Transverse colon (tissue), 4 donors: ENCODE results near the gene TBCA. TPM values are rescaled to one million over a fixed set of nuclear protein-coding genes. Genes with fewer than 3 reads are reported as not detected.

Source experiments
- DNase-seq: peaks from one replicate; pipeline ENCODE4 v3.0.0-alpha.2; 2019
- H3K27ac ChIP-seq, 4 donors: fragments of 200-600 bp; sonication (generic); 2 replicates each; pipeline ENCODE4 v1.5.1; 2016 to 2018; ENCODE audit warnings: inconsistent platforms in 4 of 4
- H3K27me3 ChIP-seq: fragments of 200-600 bp; sonication (generic); 2 replicates; pipeline ENCODE4 v1.5.1; 2017; ENCODE audit warnings: inconsistent platforms
- H3K36me3 ChIP-seq, 4 donors: fragments of 200-600 bp; sonication (generic); 2 replicates each; pipeline ENCODE4 v1.5.1; 2017 to 2019; ENCODE audit warnings: inconsistent platforms in 4 of 4
- H3K4me1 ChIP-seq, 4 donors: fragments of 200-600 bp; sonication (generic); 2 replicates each; pipeline ENCODE4 v1.5.1; 2017 to 2020; ENCODE audit warnings: inconsistent platforms in 4 of 4
- H3K4me3 ChIP-seq, 4 donors: fragments of 200-600 bp; sonication (generic); 1 replicate in 1 of 4; 2 replicates in 3 of 4; pipeline versions ENCODE4 v1.5.1 to v1.6.1; 2017 to 2019; ENCODE audit warnings: inconsistent platforms in 4 of 4
- H3K9me3 ChIP-seq, 2 donors: fragments of 200-600 bp; sonication (generic); 2 replicates each; pipeline ENCODE4 v1.5.1; 2017 to 2019; ENCODE audit warnings: inconsistent platforms in 2 of 2
- CTCF ChIP-seq, 5 experiments: fragments of 200-600 bp in 3 of 5; fragments of 450-650 bp in 2 of 5; sonication (generic) in 3 of 5; IDR thresholded peaks; 1 replicate in 2 of 5; 2 replicates in 3 of 5; pipeline ENCODE4 v1.5.1; 2016 to 2017; ENCODE audit warnings: antibody characterized with exemption in 5 of 5, inconsistent platforms in 3 of 5, mild to moderate bottlenecking in 2 of 5, moderate library complexity in 1 of 5
- EP300 ChIP-seq: sonication (generic); formaldehyde crosslinking; IDR thresholded peaks from one replicate; pipeline ENCODE4 v1.6.1; 2017; ENCODE audit warnings: antibody characterized with exemption, low read depth
- POLR2A ChIP-seq: fragments of 450-650 bp; IDR thresholded peaks from one replicate; pipeline ENCODE4 v1.6.1; 2016; ENCODE audit warnings: antibody characterized with exemption, mild to moderate bottlenecking, moderate library complexity
- POLR2AphosphoS5 ChIP-seq, 3 donors: sonication (generic); formaldehyde crosslinking; IDR thresholded peaks; one replicate each; pipeline ENCODE4 v1.6.1; 2016; ENCODE audit warnings: antibody characterized with exemption in 3 of 3
- WGBS, 2 donors: methylation state at CpG; one replicate each; pipeline ENCODE4 v1.1.5; 2018; ENCODE audit warnings: low coverage in 1 of 2; 5-methylcytosine and 5-hydroxymethylcytosine counted together
- in situ Hi-C, 4 donors: fragments of 200-750 bp; cut with MboI; loops; one replicate each; pipeline versions ENCODE4 v1.15.0 to v1.15.1; 2017; ENCODE audit warnings: low sequenced_read_pairs in 3 of 4, low pct_ligation_motif_present in 1 of 4, low pct_unique_long_range_greater_than_20kb in 1 of 4
- intact Hi-C: fragments of 100-400 bp; cut with DNase I; formaldehyde crosslinking; loops from one replicate; pipeline ENCODE4 v1.15.1; 2023; ENCODE audit warnings: low total_unique reads
- total RNA-seq, 4 donors: library from RNA; depleted of rRNA; stranded (reverse); fragments of >200 nt; gene quantifications; one replicate each; pipeline ENCODE4 v1.1.0, GENCODE V29; 2016

TBCA gene
- total RNA-seq, 4 donors from 2014 or later: 16.1 to 125 (median 51.8) TPM

DNA sequence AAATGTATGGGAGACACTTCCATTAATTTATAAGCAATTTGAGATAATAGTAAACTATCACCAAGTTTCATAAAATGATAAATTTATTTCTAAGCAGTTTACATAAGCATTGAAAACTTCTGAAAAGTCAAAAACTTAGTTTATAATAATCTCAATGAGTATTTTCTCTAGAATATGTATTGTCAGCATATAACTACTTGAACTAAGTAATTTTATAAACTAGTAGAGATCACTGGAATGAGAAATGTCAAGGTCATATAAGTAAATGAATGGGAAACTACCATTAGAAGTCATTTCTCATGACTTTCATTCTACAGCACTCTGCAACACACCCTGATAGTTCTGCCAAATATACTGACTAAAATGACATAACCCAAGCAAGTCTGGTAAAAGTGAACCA, 3.4 kb downstream of the TBCA start:
- intact Hi-C loops: no loop called here
- DNase-seq: no peak
- TF ChIP-seq POLR2A: no peak
- TF ChIP-seq CTCF (IDR thresholded peaks at IDR 0.05): no peak
- TF ChIP-seq EP300: no peak
- TF ChIP-seq POLR2AphosphoS5 (IDR thresholded peaks at IDR 0.05): no peak
- Histone ChIP-seq H3K9me3 (no peaks in the 10 kb centered on the region), H3K36me3 (peaks cover 0 to 9% (median 0%) of the 10 kb centered on the region in 4 donors), H3K27me3 (no peaks in the 10 kb centered on the region), H3K4me1 (peaks cover 12 to 45% (median 19%) of the 10 kb centered on the region in 4 donors), H3K4me3 (no peak overlapping the region), H3K27ac (no peak overlapping the region)
- in situ Hi-C loops: no loop called here

- intact Hi-C loops: no loop called here
- Histone ChIP-seq H3K27me3 (no peaks in the 10 kb centered on the region), H3K9me3 (no peaks in the 10 kb centered on the region), H3K27ac (no peak overlapping the region), H3K4me1 (peaks cover 13 to 49% (median 20%) of the 10 kb centered on the region in 4 donors), H3K4me3 (no peak overlapping the region), H3K36me3 (peaks cover 0 to 9% (median 0%) of the 10 kb centered on the region in 4 donors)
- 87 to 95% methylated on average over 5 of the region's 5 CpGs for WGBS, 2 donors
- TF ChIP-seq CTCF (IDR thresholded peaks at IDR 0.05): no peak
- no peak for TF ChIP-seq EP300
- TF ChIP-seq POLR2A: no peak
- TF ChIP-seq POLR2AphosphoS5 (IDR thresholded peaks at IDR 0.05): no peak
- DNase-seq: no peak
- in situ Hi-C loops: no loop called here
Measured at GRCh38 chr5:77771452-77771851, 4.7 kb downstream of the TBCA start.

- TF ChIP-seq CTCF (IDR thresholded peaks at IDR 0.05): no peak
- TF ChIP-seq POLR2AphosphoS5 (IDR thresholded peaks at IDR 0.05): no peak
- TF ChIP-seq POLR2A: no peak
- TF ChIP-seq EP300: no peak
- intact Hi-C loops (no loop called here), in situ Hi-C loops (no loop called here)
- Histone ChIP-seq H3K27ac (no peak overlapping the region), H3K4me1 (peaks cover 13 to 49% (median 20%) of the 10 kb centered on the region in 4 donors), H3K36me3 (peaks cover 0 to 9% (median 0%) of the 10 kb centered on the region in 4 donors), H3K27me3 (no peaks in the 10 kb centered on the region), H3K9me3 (no peaks in the 10 kb centered on the region), H3K4me3 (no peak overlapping the region)
- 94% methylated on average over 4 of the region's 4 CpGs; no CpG with 5 or more reads in 1 of the 2 donors for WGBS, 2 donors
- DNase-seq: no peak
Measured at GRCh38 chr5:77770293-77771005, 5.7 kb downstream of the TBCA start.

DNA sequence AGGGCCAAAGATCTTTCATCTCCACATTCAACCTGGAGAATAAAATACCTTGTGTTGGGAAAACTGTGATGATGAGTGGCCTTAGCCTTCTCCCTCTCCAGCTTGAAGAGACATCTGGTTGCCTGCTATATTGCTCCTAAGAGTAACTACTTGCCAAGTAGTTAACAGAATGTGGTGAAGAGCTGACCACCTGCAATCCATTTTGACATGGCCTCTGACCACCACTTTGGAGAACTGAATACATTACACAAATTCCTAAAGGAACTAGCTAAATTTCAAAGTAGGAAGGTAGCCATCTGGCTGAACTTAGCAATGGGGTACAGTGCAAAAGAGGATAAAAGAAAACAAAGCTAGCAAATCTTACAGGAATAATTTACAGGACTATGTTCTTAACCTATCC, 7.2 kb downstream of the TBCA start:
- no peaks in the 10 kb centered on the region for H3K27me3 ChIP-seq
- in situ Hi-C loops (no loop called here), intact Hi-C loops (no loop called here)
- H3K27ac ChIP-seq: no peak overlapping the region
- DNase-seq: no peak
- TF ChIP-seq POLR2A (no peak), POLR2AphosphoS5 (IDR thresholded peaks at IDR 0.05) (no peak), EP300 (no peak), CTCF (IDR thresholded peaks at IDR 0.05) (no peak)
- no peak overlapping the region for H3K4me3 ChIP-seq
- H3K4me1 ChIP-seq: peaks cover 6 to 36% (median 9%) of the 10 kb centered on the region in 4 donors
- peaks cover 0 to 9% (median 0%) of the 10 kb centered on the region in 4 donors for H3K36me3 ChIP-seq
- no peaks in the 10 kb centered on the region for H3K9me3 ChIP-seq
